ENCODE data around the gene NCAM1.

DNA sequence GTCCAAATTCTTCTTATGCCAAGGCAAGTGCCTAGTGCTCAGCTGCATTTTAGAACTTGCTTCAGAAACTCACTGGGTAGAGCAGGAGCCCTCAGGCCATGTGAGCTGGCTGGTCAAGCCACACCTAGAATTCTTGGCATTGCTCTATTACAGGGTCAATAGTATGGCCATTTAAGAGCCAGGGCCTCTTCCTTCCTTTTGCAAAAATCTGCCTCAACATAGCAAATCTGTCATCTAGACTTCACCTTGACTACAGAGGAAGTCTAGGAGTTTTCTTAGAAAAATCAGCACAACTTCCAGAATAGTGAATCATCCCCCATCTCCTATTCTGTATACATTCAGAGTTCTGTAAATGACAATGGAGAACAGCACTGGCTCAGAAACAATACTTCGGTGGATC, 241.2 kb downstream of the NCAM1 start:
- TF ChIP-seq, protein P1, sequence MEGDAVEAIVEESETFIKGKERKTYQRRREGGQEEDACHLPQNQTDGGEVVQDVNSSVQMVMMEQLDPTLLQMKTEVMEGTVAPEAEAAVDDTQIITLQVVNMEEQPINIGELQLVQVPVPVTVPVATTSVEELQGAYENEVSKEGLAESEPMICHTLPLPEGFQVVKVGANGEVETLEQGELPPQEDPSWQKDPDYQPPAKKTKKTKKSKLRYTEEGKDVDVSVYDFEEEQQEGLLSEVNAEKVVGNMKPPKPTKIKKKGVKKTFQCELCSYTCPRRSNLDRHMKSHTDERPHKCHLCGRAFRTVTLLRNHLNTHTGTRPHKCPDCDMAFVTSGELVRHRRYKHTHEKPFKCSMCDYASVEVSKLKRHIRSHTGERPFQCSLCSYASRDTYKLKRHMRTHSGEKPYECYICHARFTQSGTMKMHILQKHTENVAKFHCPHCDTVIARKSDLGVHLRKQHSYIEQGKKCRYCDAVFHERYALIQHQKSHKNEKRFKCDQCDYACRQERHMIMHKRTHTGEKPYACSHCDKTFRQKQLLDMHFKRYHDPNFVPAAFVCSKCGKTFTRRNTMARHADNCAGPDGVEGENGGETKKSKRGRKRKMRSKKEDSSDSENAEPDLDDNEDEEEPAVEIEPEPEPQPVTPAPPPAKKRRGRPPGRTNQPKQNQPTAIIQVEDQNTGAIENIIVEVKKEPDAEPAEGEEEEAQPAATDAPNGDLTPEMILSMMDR (IDR thresholded peaks at IDR 0.05): no peak
- no peak for TF ChIP-seq POLR2AphosphoS5 (IDR thresholded peaks at IDR 0.05)
- no peak for TF ChIP-seq POLR2A (IDR thresholded peaks at IDR 0.05)

Measured in transverse colon (tissue), 4 donors.